GM23338 (cell line): ENCODE results near the gene PLXNB2. TPM values are rescaled to one million over a fixed set of nuclear protein-coding genes. Genes with fewer than 3 reads are reported as not detected.
A peak's percentile ranks its signal among the peaks of the same experiment; 100 is the strongest.

ENCODE experiments used
- ATAC-seq: fragments of 200-7000 bp; cut with Tn5 transposase; 3 replicates; pipeline ENCODE4 v1.9.1; 2020
- DNase-seq: peaks from one replicate; pipeline ENCODE4 v3.0.0-alpha.2; 2015; ENCODE audit warnings: low spot score
- H2AFZ ChIP-seq: fragments of 200-600 bp; sonication (generic); 2 replicates; pipeline ENCODE4 v1.8.0; 2016; ENCODE audit warnings: antibody characterized with exemption, mild to moderate bottlenecking, moderate library complexity
- H3F3A ChIP-seq: fragments of 200-600 bp; sonication (generic); replicated peaks from 2 replicates; pipeline ENCODE4 v1.8.0; 2017; ENCODE audit warnings: antibody characterized with exemption, mixed run types, low read depth
- H3K27ac ChIP-seq: fragments of 200-600 bp; sonication (generic); 2 replicates; pipeline ENCODE4 v1.6.1; 2016; ENCODE audit warnings: low read depth
- H3K27me3 ChIP-seq: fragments of 200-600 bp; sonication (generic); 2 replicates; pipeline ENCODE4 v1.8.0; 2016; ENCODE audit warnings: mild to moderate bottlenecking, mixed run types, moderate library complexity; ENCODE audit not compliant: insufficient read depth
- H3K36me3 ChIP-seq: fragments of 200-600 bp; sonication (generic); 2 replicates; pipeline ENCODE4 v1.8.0; 2016; ENCODE audit warnings: mild to moderate bottlenecking; ENCODE audit not compliant: insufficient read depth
- H3K4me1 ChIP-seq: fragments of 200-600 bp; sonication (generic); 2 replicates; pipeline ENCODE4 v1.8.0; 2016; ENCODE audit warnings: mild to moderate bottlenecking, moderate library complexity; ENCODE audit not compliant: insufficient read depth
- H3K4me2 ChIP-seq: fragments of 200-600 bp; sonication (generic); 2 replicates; pipeline ENCODE4 v1.7.1; 2017; ENCODE audit warnings: mixed run types
- H3K4me3 ChIP-seq: fragments of 200-600 bp; sonication (generic); 2 replicates; pipeline ENCODE4 v1.6.1; 2016; ENCODE audit warnings: mixed run types
- H3K79me2 ChIP-seq: fragments of 200-600 bp; sonication (generic); replicated peaks from 2 replicates; pipeline ENCODE4 v1.8.0; 2017; ENCODE audit warnings: mild to moderate bottlenecking; ENCODE audit not compliant: insufficient read depth
- H3K9me2 ChIP-seq: fragments of 200-600 bp; sonication (generic); 2 replicates; pipeline ENCODE4 v1.8.0; 2017; ENCODE audit not compliant: insufficient read depth
- H4K20me1 ChIP-seq: fragments of 200-600 bp; sonication (generic); replicated peaks from 2 replicates; pipeline ENCODE4 v1.8.0; 2017; ENCODE audit warnings: mild to moderate bottlenecking; ENCODE audit not compliant: insufficient read depth
- H3K27ac Mint-ChIP-seq: 2 replicates; pipeline ENCODE4 v1.8.0; 2020; ENCODE audit warnings: inconsistent platforms, mild to moderate bottlenecking, moderate library complexity, mixed read lengths
- H3K27me3 Mint-ChIP-seq: 3 replicates; pipeline ENCODE4 v1.8.0; 2022; ENCODE audit warnings: low read depth, mild to moderate bottlenecking, moderate library complexity, mixed read lengths, inconsistent platforms; ENCODE audit not compliant: insufficient read depth, poor library complexity
- H3K36me3 Mint-ChIP-seq: 3 replicates; pipeline ENCODE4 v1.8.0; 2021; ENCODE audit warnings: low read depth, mild to moderate bottlenecking, inconsistent platforms, moderate library complexity, mixed read lengths
- H3K4me1 Mint-ChIP-seq: 3 replicates; pipeline ENCODE4 v1.8.0; 2020; ENCODE audit warnings: mild to moderate bottlenecking, inconsistent platforms, mixed read lengths
- H3K4me3 Mint-ChIP-seq: 3 replicates; pipeline ENCODE4 v1.8.0; 2021; ENCODE audit warnings: moderate library complexity, mild to moderate bottlenecking, inconsistent platforms, mixed read lengths
- H3K9me3 Mint-ChIP-seq: 3 replicates; pipeline ENCODE4 v1.8.0; 2020; ENCODE audit warnings: moderate library complexity, mild to moderate bottlenecking, inconsistent platforms, mixed read lengths
- CREB1 ChIP-seq: fragments of 250-450 bp; sonication (Bioruptor Pico); IDR thresholded peaks from 2 replicates; pipeline ENCODE4 v1.5.0; 2020; ENCODE audit warnings: low read depth, mild to moderate bottlenecking, moderate library complexity
- EZH2 ChIP-seq: fragments of 200-600 bp; sonication (generic); IDR thresholded peaks from one replicate; pipeline ENCODE4 v1.8.0; 2017; ENCODE audit warnings: antibody characterized with exemption, mild to moderate bottlenecking, low read depth; ENCODE audit not compliant: unreplicated experiment
- ZNF331 ChIP-seq: fragments of 250-450 bp; sonication (Bioruptor Pico); IDR thresholded peaks from 2 replicates; pipeline ENCODE4 v1.5.0; 2020; ENCODE audit warnings: low read depth, mild to moderate bottlenecking, moderate library complexity
- polyA plus RNA-seq: library from polyadenylated mRNA; unstranded; fragments of >200 nt; fragmentation: Nextera tagmentation; extraction: Ambion mirVana; gene quantifications from 2 replicates; pipeline ENCODE4 v1.2.1, GENCODE V29; 2016
- total RNA-seq: library from RNA; depleted of rRNA; stranded (reverse); fragments of >200 nt; shearing (Covaris generic); gene quantifications from 2 replicates; pipeline ENCODE4 v1.2.3, GENCODE V29; 2014
- TF ChIP-seq, protein P1 (sequence below): IDR thresholded peaks from 2 replicates; pipeline ENCODE4 v1.6.1; 2016; ENCODE audit warnings: antibody characterized with exemption
- TF ChIP-seq, protein P2 (sequence below): IDR thresholded peaks from one replicate; pipeline ENCODE4 v1.6.1; 2018; ENCODE audit warnings: antibody characterized with exemption; ENCODE audit not compliant: unreplicated experiment

Gene PLXNB2
- total and polyA plus RNA-seq, 2 experiments from 2014 or later: 29.1 to 66.3 TPM

- H3K4me3 ChIP-seq: peak overlapping the region; percentile 63
- H3F3A ChIP-seq: peaks cover 8% of the 10 kb centered on the region; the same call in 1 of the 2 replicates
- peak; percentile 48 for ATAC-seq
- peaks cover 36% of the 10 kb centered on the region for H3K27me3 Mint-ChIP-seq
- peaks cover 12% of the 10 kb centered on the region for H3K9me3 Mint-ChIP-seq
- H4K20me1 ChIP-seq: no peaks in the 10 kb centered on the region; the same call in 1 of the 2 replicates
- H3K4me3 Mint-ChIP-seq: no peak overlapping the region
- peak; percentile 69 for DNase-seq
- H3K79me2 ChIP-seq: no peaks in the 10 kb centered on the region
- no peak overlapping the region for H2AFZ ChIP-seq
- peaks cover 6% of the 10 kb centered on the region; the same call in 1 of the 2 replicates for H3K4me1 ChIP-seq
- no peak overlapping the region for H3K27ac ChIP-seq
- TF ChIP-seq EZH2 (peak; percentile 45), ZNF331 (CRISPR knock-in tag) (no peak)
- H3K4me2 ChIP-seq: peak overlapping the region; percentile 86
- peaks cover 26% of the 10 kb centered on the region for H3K36me3 Mint-ChIP-seq
- H3K9me2 ChIP-seq: no peaks in the 10 kb centered on the region
- H3K4me1 Mint-ChIP-seq: peaks cover 4% of the 10 kb centered on the region; the same call in 1 of the 3 replicates
- peaks cover 54% of the 10 kb centered on the region for H3K27me3 ChIP-seq
- H3K36me3 ChIP-seq: 0 out of 2 replicates have a peak, but pooled peaks cover 2% of the 10 kb centered on the region
- H3K27ac Mint-ChIP-seq: no peak overlapping the region
Observed at GRCh38 chr22:50271519-50271970, 35.9 kb downstream of the PLXNB2 start.

DNA sequence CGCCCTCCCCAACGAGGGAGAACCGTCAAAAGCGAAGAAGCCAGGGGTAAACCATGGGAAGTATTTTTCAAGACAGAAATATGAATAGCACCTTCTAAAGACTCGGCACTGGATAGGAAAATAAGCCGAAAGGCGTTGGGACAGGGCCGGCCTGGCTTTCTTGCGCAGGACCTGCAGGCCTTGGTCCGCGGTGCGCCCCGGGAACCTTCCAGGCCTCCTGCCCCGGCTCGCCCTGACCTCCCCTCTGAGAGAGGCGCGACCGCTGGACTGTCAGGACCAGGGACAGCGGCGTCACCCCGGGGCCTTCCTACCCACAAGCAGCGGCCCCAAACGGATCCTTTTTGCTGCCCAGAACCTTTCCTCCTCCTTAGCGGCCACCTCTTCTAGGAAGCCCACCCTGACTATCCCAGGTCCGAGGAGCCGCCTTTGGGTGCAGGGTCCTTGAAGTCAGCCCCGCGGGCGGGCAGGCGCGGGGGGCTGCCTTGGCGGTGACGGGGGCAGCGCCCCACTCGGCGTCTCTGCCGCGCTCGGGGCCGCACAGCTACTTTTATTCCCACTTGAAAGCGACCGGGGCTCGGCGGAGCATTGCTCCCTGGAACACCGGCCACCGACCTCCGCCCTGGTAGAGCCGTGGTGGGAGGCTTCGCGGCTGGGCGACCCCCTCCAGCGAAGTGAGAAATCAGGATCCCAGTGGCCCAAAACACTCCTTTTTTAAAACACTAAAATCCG is 36.6 kb downstream of the PLXNB2 start:
- Mint-ChIP-seq H3K27me3 (peaks cover 40% of the 10 kb centered on the region), H3K27ac (no peak overlapping the region), H3K4me1 (peaks cover 4% of the 10 kb centered on the region; the same call in 1 of the 3 replicates), H3K4me3 (peak overlapping the region; percentile 57), H3K36me3 (peaks cover 19% of the 10 kb centered on the region), H3K9me3 (peaks cover 4% of the 10 kb centered on the region)
- H4K20me1 ChIP-seq: no peaks in the 10 kb centered on the region; the same call in 1 of the 2 replicates
- H3K27me3 ChIP-seq: peaks cover 61% of the 10 kb centered on the region
- no peak overlapping the region for H3K27ac ChIP-seq
- no peak overlapping the region for H2AFZ ChIP-seq
- peaks cover 8% of the 10 kb centered on the region; the same call in 1 of the 2 replicates for H3F3A ChIP-seq
- H3K79me2 ChIP-seq: no peaks in the 10 kb centered on the region
- TF ChIP-seq, protein P1, sequence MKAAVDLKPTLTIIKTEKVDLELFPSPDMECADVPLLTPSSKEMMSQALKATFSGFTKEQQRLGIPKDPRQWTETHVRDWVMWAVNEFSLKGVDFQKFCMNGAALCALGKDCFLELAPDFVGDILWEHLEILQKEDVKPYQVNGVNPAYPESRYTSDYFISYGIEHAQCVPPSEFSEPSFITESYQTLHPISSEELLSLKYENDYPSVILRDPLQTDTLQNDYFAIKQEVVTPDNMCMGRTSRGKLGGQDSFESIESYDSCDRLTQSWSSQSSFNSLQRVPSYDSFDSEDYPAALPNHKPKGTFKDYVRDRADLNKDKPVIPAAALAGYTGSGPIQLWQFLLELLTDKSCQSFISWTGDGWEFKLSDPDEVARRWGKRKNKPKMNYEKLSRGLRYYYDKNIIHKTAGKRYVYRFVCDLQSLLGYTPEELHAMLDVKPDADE: no peak
- no peak for TF ChIP-seq CREB1 (CRISPR knock-in tag)
- TF ChIP-seq, protein P2, sequence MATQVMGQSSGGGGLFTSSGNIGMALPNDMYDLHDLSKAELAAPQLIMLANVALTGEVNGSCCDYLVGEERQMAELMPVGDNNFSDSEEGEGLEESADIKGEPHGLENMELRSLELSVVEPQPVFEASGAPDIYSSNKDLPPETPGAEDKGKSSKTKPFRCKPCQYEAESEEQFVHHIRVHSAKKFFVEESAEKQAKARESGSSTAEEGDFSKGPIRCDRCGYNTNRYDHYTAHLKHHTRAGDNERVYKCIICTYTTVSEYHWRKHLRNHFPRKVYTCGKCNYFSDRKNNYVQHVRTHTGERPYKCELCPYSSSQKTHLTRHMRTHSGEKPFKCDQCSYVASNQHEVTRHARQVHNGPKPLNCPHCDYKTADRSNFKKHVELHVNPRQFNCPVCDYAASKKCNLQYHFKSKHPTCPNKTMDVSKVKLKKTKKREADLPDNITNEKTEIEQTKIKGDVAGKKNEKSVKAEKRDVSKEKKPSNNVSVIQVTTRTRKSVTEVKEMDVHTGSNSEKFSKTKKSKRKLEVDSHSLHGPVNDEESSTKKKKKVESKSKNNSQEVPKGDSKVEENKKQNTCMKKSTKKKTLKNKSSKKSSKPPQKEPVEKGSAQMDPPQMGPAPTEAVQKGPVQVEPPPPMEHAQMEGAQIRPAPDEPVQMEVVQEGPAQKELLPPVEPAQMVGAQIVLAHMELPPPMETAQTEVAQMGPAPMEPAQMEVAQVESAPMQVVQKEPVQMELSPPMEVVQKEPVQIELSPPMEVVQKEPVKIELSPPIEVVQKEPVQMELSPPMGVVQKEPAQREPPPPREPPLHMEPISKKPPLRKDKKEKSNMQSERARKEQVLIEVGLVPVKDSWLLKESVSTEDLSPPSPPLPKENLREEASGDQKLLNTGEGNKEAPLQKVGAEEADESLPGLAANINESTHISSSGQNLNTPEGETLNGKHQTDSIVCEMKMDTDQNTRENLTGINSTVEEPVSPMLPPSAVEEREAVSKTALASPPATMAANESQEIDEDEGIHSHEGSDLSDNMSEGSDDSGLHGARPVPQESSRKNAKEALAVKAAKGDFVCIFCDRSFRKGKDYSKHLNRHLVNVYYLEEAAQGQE: peak; percentile 94
- TF ChIP-seq EZH2: peak; percentile 60
- H3K4me2 ChIP-seq: peak overlapping the region; percentile 86
- no peaks in the 10 kb centered on the region for H3K9me2 ChIP-seq
- peak overlapping the region; percentile 63 for H3K4me3 ChIP-seq
- peak; percentile 92 for DNase-seq
- H3K36me3 ChIP-seq: no peaks in the 10 kb centered on the region
- H3K4me1 ChIP-seq: peaks cover 6% of the 10 kb centered on the region; the same call in 1 of the 2 replicates
- peak; percentile 55 for ATAC-seq
